Measurements from ENCODE around the gene ULK4.
"Not testable (repeated sequence)": the region's sequence is repeated elsewhere in the genome, so short reads cannot be mapped to it uniquely, and the experiment has no call there.

ULK4 gene

DNA sequence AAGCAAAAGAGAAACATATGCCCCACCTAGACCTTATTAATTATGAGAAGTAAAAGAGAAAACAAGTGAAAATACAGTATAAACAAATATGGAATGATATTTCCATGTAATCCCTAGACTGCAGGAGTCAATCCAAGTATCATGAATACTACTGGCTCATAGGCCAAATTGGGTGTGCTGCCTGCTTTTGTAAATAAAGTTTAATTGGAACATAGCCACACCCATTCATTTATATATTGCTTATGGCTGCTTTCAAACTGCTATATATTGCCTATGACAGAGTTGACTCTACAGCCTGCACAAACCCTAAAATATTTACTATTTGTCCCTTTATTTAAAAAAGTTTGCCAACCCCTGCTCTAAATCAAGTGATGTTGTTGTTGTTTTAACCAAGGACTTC lies 5.3 kb downstream of the ULK4 start:
- DNase-seq, result no peak

- DNase-seq, result no peak
These were observed 6.7 kb downstream of the ULK4 start for GRCh38 chr3:41955192-41955591.

DNA sequence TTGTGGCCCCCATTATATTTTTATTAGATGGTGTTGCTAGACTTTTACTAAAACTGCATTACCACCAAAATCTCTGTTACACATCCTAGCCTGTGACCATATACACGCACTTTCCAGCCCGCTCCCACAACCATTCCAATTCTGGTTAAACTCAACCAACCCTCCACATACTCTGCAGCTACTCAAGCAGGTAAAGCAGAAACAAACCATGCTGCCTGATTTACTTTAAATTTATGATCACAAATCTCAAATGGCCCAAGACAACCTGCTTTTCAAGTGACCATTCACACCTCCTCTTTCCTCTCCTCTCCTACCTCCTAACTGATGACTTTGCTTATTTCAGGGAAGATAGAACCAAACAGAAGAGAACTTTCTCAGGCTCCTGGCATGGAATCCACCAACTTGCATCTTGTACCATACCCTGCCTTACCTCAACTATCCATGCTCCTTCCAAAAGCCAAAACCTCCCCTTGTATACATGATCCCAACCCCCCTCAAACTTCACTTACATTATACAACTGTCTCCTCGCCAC lies 18.5 kb downstream of the ULK4 start:
- no peak for DNase-seq

DNA sequence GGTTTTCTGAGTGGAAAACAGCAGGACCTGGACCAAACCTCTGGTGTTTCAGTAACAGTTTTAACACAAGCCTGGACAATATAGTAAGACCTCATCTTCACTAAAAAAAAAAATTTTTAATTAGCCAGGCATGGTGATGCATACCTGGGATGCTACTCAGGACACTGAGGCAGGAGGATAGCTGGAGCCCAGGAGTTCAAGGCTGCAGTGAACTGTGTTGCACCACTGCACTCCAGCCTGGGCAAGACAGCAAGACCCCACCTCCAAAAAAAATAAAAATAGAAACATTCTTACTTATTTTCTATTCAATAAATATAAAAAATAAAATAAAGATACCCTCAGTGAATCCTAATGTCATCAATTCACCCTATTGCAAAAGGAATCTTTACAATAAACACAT lies 21.5 kb downstream of the ULK4 start:
- DNase-seq, result no peak

GRCh38 chr3:41936384-41936783 lies 25.5 kb downstream of the ULK4 start:
- DNase-seq, result no peak

DNA sequence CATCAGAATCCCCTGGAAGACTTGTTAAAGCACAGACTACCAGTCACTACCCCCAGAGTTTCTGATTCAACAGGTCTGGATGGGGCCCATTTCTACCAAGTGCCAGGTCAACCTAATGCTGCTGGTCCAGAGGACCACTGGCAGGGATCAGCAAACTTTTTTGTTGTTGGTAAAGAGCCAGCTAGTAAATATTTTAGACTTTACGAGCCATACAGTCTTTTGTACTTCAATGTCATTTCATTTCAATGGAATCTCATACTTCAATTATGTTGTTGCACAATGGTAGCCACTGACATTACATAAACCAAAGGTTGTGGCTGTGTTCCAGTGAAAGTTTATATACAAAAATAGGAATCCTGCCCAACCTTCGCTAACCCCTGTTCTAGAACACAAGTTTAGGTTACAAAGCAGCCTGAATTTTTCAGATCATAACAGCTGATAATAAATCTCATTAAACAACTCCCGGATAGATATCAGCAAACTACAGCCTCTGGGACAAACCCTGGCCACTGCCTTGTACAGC lies 28.7 kb downstream of the ULK4 start:
- DNase-seq, result no peak

DNA sequence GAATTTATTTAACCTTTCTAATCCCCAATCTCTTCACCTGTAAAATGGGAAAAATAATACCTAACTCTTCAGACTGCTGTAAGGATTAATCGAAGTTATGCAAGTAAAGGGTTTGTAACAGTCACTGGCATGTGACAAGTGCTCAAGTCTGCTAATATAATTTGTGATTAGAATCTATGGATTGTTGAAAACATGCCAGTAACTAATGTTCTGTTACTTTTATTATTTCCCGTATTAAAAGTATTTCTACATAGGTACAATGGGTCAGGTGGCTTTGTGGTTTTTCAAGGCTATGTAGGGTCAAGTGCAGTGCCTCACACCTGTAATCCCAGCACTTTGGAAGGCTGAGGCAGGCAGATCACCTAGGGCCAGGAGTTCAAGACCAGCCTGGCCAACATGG lies 29.4 kb downstream of the ULK4 start:
- no peak for DNase-seq

DNA sequence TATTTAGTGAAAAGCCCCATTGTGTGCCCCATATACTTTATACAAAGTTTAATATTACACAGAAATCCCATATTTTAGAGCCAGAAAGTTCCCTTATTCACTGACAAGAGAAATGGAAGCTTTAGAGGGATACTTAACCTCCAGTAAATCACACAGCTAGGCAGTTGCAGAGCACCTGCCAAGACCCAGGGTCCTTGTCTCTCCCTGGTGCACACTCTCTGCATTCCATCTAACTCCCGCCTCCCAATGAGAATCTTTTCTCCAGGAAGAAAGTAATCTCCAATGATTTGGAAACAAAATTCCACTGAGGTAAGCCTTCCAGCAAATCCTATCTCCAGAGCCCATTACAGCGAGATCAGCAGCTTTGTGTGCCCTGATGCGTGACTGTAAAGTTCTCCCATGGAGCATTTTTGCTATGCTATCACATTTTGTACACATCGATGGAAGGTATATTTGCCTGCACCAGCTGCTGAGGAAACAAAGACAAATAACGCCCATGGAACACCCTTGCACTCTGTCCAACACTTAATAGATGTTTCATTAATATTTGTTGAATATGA lies 41.4 kb downstream of the ULK4 start:
- DNase-seq, result no peak

DNA sequence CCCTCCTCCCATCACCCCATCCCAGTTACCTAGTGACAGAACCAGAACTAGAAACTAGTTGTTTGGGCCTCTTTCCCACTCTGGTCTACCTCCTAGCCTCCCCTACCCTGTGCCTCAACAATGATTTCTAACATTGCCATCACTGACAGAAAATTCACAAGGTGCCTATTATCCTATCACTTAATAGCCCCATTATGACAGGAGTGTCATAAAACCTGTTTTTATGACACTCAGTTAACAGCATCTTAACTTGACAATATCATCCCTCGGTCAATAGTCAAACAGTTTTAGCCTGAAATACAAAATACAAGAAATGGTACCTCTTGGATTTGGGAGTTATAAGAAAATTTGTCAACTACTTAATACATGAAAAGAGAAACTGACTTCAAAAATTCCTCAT lies 46.5 kb downstream of the ULK4 start:
- DNase-seq, result no peak

DNA sequence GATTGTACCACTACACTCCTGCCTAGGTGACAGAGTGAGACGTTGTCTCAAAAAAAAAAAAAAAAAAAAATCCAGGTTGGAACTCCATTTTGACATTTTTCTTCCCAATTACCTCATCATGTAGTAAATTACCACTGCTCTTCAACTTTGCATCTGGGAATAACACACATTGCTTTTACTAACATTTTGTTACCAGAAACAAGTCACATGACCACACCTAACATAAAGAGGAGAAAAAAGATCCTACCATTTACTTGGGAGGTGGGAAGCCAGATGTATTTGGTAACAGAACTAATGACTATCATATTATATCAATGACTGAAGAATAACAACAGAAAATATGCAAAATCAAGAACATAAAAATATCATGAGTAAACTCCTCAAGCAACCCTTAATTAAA lies 49.6 kb downstream of the ULK4 start:
- no peak for DNase-seq

- DNase-seq, result no peak
These were observed 54.4 kb downstream of the ULK4 start for GRCh38 chr3:41907330-41908073.

GRCh38 chr3:41900265-41900664 lies 61.6 kb downstream of the ULK4 start:
- DNase-seq, result no peak

GRCh38 chr3:41898631-41899030 lies 63.3 kb downstream of the ULK4 start:
- no peak for DNase-seq

DNA sequence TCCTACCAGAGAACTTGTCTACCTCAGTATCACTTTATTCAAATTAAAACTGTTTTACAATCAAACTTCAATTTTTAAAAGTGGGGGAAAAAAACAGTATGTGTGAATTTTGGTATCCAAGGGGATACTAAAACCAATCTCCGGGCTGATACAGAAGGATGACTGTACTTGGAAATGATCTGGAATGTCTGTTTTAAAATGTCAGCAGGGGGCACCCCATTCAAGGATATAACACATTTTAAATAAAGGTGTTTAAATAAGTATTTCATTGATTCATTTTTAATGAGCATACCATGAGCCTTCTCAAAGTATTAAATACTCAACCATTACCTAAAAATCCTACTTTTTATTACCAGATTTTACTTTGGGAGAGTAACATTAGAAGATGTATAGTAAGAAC lies 67.9 kb downstream of the ULK4 start:
- DNase-seq, result peak; percentile 30

DNA sequence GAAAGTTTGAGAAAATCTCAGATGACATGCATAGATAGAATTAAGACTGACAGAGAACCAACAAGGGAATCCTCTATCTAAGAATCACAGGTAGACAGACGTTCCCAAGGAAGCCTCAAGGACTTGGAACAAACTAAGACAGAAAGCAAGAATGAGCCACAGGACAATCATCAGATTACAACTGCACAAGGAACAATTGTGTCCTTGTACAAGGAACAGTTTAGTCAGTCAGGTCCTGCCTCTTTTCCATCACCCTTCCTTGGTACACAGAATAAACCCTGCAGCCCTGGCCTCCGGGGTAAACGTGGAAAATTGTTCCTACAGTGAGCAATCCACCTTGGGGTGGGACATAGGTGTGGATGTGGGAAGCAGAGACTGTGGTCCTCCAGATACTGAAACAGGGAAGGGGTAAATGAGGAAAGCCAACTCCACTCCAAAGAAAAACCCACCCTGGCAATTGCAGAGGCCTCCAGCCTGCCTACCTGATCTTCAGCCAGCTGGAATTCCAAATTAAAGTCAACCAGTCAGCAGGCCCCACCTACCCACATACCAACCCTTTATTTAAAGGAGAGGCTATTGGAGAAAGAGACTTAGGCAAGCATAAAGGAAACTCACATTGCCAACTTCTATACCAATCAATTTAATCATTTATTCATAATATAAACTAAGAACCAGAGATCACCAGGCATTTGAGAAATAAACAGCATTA lies 73.4 kb downstream of the ULK4 start:
- DNase-seq, result no peak

- DNase-seq, result no peak
These were observed 78.9 kb downstream of the ULK4 start for GRCh38 chr3:41882956-41883355.

GRCh38 chr3:41881233-41881821 lies 80.6 kb downstream of the ULK4 start:
- peak; percentile 3 for DNase-seq

GRCh38 chr3:41880387-41880786 lies 81.5 kb downstream of the ULK4 start:
- DNase-seq, result no peak

- DNase-seq, result not testable (repeated sequence)
These were observed 84.2 kb downstream of the ULK4 start for GRCh38 chr3:41877741-41878140.

DNA sequence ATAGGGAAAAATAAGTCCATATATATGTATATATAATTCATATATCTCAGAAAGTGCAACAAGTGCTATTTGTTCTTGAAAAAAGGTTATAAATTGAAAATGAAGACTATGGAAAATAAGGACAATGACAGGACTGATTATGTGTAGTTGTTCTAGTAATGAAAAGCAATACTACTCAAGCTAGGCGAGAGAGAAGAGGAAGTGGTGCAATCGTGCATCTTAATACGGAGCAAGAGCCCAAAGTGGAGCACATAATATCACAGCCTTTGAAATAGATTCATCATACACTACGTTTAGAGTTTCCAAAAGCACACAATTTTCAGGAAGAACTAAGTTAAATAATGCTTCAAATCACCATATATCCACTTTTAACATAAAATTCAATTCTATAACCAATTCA lies 87.9 kb downstream of the ULK4 start:
- no peak for DNase-seq

- no peak for DNase-seq
These were observed 89.7 kb downstream of the ULK4 start for GRCh38 chr3:41872157-41872556.

DNA sequence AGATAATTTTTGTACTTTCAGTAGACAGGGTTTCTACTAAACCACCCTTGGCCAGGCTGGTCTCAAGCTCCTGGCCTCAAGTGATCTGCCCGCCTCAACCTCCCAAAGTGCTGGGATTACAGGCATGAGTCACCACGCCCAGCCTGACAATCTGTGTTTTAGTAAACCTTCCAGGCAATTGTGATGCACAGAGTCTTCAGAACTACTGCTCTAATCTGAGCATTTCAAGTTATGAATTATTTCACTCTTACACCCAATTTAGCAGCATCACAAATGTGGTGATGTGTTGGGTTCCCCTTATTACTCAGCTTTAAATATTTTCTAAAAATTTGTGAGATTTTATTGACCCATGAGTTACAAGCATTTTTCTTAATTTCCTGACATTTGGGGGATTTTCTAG lies 94.4 kb downstream of the ULK4 start:
- DNase-seq, result no peak

GRCh38 chr3:41866298-41866697 lies 95.6 kb downstream of the ULK4 start:
- DNase-seq, result no peak

Measured in CD4-positive, alpha-beta T cell treated with Interleukin-17A for 4 hours (primary cell).